ENCODE results near the gene DYNC2H1.

The DYNC2H1 gene

DNA sequence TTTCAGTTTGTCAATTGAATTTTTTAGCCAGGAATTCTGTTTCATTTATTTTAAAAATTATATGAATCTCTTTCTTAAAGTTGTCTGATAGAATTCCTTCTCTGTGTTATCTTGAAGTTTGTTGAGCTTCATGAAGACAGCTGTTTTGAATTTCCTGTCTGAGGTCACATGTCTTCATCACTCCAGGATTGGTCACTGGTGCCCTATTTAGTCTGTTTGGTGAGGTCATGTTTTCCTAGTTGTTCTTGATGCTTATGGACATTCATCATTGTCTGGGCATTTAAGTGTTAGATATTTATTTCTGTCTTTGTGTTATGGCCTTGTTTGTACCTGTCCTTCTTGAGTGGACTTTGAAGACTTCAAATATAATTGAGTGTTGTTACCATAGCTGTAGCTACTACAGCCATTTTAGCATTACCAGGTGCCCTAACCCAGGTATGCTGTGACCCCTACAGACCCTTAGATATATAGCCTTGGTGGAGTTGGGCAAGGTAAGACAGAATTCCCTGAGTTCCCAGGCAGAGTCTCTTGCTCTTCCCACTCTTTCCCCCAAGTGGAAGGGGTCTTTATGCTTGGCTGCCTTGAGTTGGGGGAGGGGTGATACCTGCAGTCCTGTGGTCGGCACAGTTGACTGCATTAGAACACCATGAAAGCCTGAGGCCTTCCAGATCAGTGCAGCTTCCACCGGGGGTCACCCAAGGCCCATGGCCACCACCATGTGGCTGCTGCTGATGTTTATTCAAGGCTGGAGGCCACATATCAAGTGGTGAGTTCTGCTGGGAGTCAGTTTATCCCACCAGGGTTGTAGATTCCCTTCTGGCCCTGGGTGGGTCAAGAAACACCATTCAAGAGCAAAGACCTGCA, 229.6 kb downstream of the DYNC2H1 start (continued):
- TF ChIP-seq ZNF423 (tag by site-specific recombination; IDR thresholded peaks at IDR 0.05): no peak
- no peak for TF ChIP-seq ZNF266 (tag by site-specific recombination; IDR thresholded peaks at IDR 0.05; ENCODE audit: low read depth)
- no peak for TF ChIP-seq PRDM2 (tag by site-specific recombination; IDR thresholded peaks at IDR 0.05; ENCODE audit: borderline replicate concordance)
- no peak for TF ChIP-seq ZNF114 (tag by site-specific recombination; IDR thresholded peaks at IDR 0.05)
- TF ChIP-seq ZNF324 (tag by site-specific recombination; IDR thresholded peaks at IDR 0.05): no peak
- TF ChIP-seq ZNF2 (tag by site-specific recombination; IDR thresholded peaks at IDR 0.05): no peak
- TF ChIP-seq, protein P1, sequence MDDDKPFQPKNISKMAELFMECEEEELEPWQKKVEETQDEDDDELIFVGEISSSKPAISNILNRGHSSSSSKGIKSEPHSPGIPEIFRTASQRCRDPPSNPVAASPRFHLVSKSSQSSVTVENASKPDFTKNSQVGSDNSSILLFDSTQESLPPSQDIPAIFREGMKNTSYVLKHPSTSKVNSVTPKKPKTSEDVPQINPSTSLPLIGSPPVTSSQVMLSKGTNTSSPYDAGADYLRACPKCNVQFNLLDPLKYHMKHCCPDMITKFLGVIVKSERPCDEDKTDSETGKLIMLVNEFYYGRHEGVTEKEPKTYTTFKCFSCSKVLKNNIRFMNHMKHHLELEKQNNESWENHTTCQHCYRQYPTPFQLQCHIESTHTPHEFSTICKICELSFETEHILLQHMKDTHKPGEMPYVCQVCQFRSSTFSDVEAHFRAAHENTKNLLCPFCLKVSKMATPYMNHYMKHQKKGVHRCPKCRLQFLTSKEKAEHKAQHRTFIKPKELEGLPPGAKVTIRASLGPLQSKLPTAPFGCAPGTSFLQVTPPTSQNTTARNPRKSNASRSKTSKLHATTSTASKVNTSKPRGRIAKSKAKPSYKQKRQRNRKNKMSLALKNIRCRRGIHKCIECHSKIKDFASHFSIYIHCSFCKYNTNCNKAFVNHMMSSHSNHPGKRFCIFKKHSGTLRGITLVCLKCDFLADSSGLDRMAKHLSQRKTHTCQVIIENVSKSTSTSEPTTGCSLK (tag by site-specific recombination; IDR thresholded peaks at IDR 0.05): no peak
- TF ChIP-seq ZNF785 (tag by site-specific recombination; IDR thresholded peaks at IDR 0.05): no peak
- no peak for TF ChIP-seq ZNF747 (tag by site-specific recombination; IDR thresholded peaks at IDR 0.05)
- no peak for TF ChIP-seq ATF2 (tag by site-specific recombination; IDR thresholded peaks at IDR 0.05; ENCODE audit: low read depth)

DNA sequence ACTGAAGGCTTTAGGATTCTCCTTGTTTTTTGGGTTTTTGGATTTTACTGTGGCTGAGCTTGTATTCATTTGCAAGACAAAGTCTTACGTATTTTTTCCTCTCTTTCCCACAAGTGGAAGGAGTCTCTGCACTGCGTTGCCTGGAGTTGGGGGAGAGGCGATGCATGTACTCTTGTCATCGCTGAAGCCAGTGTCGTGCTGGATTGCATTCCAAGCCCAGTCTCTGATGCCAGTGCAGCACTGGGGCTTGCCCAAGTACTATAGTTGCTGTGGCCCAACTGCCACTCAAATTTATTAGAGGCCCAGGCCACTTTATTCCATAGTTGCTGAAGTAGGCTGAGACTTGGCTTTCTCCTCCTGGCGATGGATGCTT, 230.2 kb downstream of the DYNC2H1 start:
- no peak overlapping the region for H3K27ac ChIP-seq (ENCODE audit: extremely low read depth, low read depth, low read length)
- ChIA-PET CTCF (interaction anchor here (0.6 to 1.6 kb wide), 6 partner anchors 14 to 487 kb away, joined by 3 to 4 read pairs (median 4); no protein-coding TSS in a partner anchor), POLR2A (no interaction called here)
- H3K4me1 ChIP-seq (ENCODE audit: control insufficient read depth, insufficient read depth, low read length): no peaks in the 10 kb centered on the region
- H3K4me3 ChIP-seq (ENCODE audit: low read depth, low read length): no peak overlapping the region
- no peaks in the 10 kb centered on the region for H3K9me3 ChIP-seq (ENCODE audit: control insufficient read depth, insufficient read depth, low read depth, low read length)
- H3K36me3 ChIP-seq (ENCODE audit: control insufficient read depth in 2 of 2, insufficient read depth in 1 of 2, low read length in 2 of 2): no peaks in the 10 kb centered on the region
- TF ChIP-seq, protein P2, sequence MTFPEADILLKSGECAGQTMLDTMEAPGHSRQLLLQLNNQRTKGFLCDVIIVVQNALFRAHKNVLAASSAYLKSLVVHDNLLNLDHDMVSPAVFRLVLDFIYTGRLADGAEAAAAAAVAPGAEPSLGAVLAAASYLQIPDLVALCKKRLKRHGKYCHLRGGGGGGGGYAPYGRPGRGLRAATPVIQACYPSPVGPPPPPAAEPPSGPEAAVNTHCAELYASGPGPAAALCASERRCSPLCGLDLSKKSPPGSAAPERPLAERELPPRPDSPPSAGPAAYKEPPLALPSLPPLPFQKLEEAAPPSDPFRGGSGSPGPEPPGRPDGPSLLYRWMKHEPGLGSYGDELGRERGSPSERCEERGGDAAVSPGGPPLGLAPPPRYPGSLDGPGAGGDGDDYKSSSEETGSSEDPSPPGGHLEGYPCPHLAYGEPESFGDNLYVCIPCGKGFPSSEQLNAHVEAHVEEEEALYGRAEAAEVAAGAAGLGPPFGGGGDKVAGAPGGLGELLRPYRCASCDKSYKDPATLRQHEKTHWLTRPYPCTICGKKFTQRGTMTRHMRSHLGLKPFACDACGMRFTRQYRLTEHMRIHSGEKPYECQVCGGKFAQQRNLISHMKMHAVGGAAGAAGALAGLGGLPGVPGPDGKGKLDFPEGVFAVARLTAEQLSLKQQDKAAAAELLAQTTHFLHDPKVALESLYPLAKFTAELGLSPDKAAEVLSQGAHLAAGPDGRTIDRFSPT (tag by site-specific recombination; IDR thresholded peaks at IDR 0.05): no peak
- TF ChIP-seq PRDM2 (tag by site-specific recombination; IDR thresholded peaks at IDR 0.05; ENCODE audit: borderline replicate concordance) (no peak), WT1 (tag by site-specific recombination; IDR thresholded peaks at IDR 0.05) (no peak), ZNF585B (tag by site-specific recombination; IDR thresholded peaks at IDR 0.05) (no peak), ZNF157 (tag by site-specific recombination; IDR thresholded peaks at IDR 0.05) (no peak)
- TF ChIP-seq, protein P3, sequence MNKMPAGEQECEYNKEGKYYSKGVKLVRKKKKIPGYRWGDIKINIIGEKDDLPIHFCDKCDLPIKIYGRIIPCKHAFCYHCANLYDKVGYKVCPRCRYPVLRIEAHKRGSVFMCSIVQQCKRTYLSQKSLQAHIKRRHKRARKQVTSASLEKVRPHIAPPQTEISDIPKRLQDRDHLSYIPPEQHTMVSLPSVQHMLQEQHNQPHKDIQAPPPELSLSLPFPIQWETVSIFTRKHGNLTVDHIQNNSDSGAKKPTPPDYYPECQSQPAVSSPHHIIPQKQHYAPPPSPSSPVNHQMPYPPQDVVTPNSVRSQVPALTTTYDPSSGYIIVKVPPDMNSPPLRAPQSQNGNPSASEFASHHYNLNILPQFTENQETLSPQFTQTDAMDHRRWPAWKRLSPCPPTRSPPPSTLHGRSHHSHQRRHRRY (tag by site-specific recombination; IDR thresholded peaks at IDR 0.05): no peak
